Astrocyte (in vitro differentiated cells and primary cell): ENCODE measurements around the gene RNGTT. TPM values are rescaled to one million over a fixed set of nuclear protein-coding genes. Genes with fewer than 3 reads are reported as not detected.

Source experiments
- DNase-seq: peaks from one replicate; pipeline ENCODE4 v3.0.0-alpha.2; 2010; ENCODE audit warnings: low read depth
- FAIRE-seq: peaks from 2 replicates; lab custom pipeline; 2011; peaks lifted over from hg19 to GRCh38; lab: Jason Lieb, UNC
- H2AFZ ChIP-seq: 2 replicates; pipeline ENCODE4 v1.6.0; 2012; ENCODE audit warnings: low read depth, low read length, inconsistent platforms
- H3K27ac ChIP-seq: 2 replicates; pipeline ENCODE4 v1.5.1; 2011; ENCODE audit warnings: low read depth, low read length, inconsistent platforms
- H3K27me3 ChIP-seq: 2 replicates; pipeline ENCODE4 v1.6.0; 2011; ENCODE audit warnings: low read length, inconsistent platforms; ENCODE audit not compliant: insufficient read depth
- H3K36me3 ChIP-seq: 2 replicates; pipeline ENCODE4 v1.5.1; 2011; ENCODE audit warnings: low read length, inconsistent platforms; ENCODE audit not compliant: insufficient read depth
- H3K4me1 ChIP-seq: 2 replicates; pipeline ENCODE4 v1.5.1; 2011; ENCODE audit warnings: low read length, inconsistent platforms; ENCODE audit not compliant: insufficient read depth
- H3K4me2 ChIP-seq: 2 replicates; pipeline ENCODE4 v1.6.0; 2012; ENCODE audit warnings: low read length, inconsistent platforms
- H3K4me3 ChIP-seq: 2 replicates; pipeline ENCODE4 v1.5.1; 2011; ENCODE audit warnings: low read depth, mild to moderate bottlenecking, low read length, inconsistent platforms; ENCODE audit not compliant: insufficient read depth
- H3K79me2 ChIP-seq: 2 replicates; pipeline ENCODE4 v1.6.0; 2012; ENCODE audit warnings: mild to moderate bottlenecking, low read length, inconsistent platforms; ENCODE audit not compliant: insufficient read depth
- H3K9ac ChIP-seq: 2 replicates; pipeline ENCODE4 v1.6.0; 2012; ENCODE audit warnings: mild to moderate bottlenecking, low read length, inconsistent platforms
- H3K9me3 ChIP-seq: 2 replicates; pipeline ENCODE4 v1.5.1; 2012; ENCODE audit warnings: low read depth, mild to moderate bottlenecking, low read length, inconsistent platforms; ENCODE audit not compliant: insufficient read depth
- H4K20me1 ChIP-seq: 2 replicates; pipeline ENCODE4 v1.6.0; 2012; ENCODE audit warnings: low read length, inconsistent platforms; ENCODE audit not compliant: insufficient read depth
- H3K27ac Mint-ChIP-seq: one replicate; pipeline ENCODE4 v1.8.0; 2021; ENCODE audit warnings: mild to moderate bottlenecking, mixed read lengths; ENCODE audit not compliant: unreplicated experiment
- H3K27me3 Mint-ChIP-seq: one replicate; pipeline ENCODE4 v1.8.0; 2021; ENCODE audit warnings: low read depth, mixed read lengths; ENCODE audit not compliant: unreplicated experiment
- H3K36me3 Mint-ChIP-seq: one replicate; pipeline ENCODE4 v1.8.0; 2021; ENCODE audit warnings: low read depth, mixed read lengths; ENCODE audit not compliant: unreplicated experiment
- H3K4me1 Mint-ChIP-seq: one replicate; pipeline ENCODE4 v1.8.0; 2021; ENCODE audit warnings: low read depth, mixed read lengths; ENCODE audit not compliant: unreplicated experiment
- H3K4me3 Mint-ChIP-seq: one replicate; pipeline ENCODE4 v1.8.0; 2021; ENCODE audit warnings: mild to moderate bottlenecking, moderate library complexity, mixed read lengths; ENCODE audit not compliant: unreplicated experiment
- H3K9me3 Mint-ChIP-seq: one replicate; pipeline ENCODE4 v1.8.0; 2021; ENCODE audit warnings: mild to moderate bottlenecking, mixed read lengths; ENCODE audit not compliant: unreplicated experiment
- CTCF ChIP-seq: IDR thresholded peaks from 2 replicates; pipeline ENCODE4 v1.5.1; 2011; ENCODE audit warnings: low read depth, mild to moderate bottlenecking, inconsistent platforms, low read length, moderate library complexity; ENCODE audit not compliant: insufficient read depth
- EZH2 ChIP-seq: IDR thresholded peaks from 2 replicates; pipeline ENCODE4 v1.6.1; 2012; ENCODE audit warnings: mild to moderate bottlenecking, low read length, inconsistent platforms; ENCODE audit not compliant: insufficient read depth
- total RNA-seq: library from RNA; stranded (reverse); gene quantifications from 2 replicates; pipeline ENCODE4 v1.2.1, GENCODE V29; 2021

RNGTT gene
- total RNA-seq, 1 donor from 2014 or later, result 16.0 TPM

- peaks cover 4% of the 10 kb centered on the region for H3K9me3 Mint-ChIP-seq
- TF ChIP-seq EZH2, result no peak
- no peak for TF ChIP-seq CTCF
- no peaks in the 10 kb centered on the region for H3K36me3 Mint-ChIP-seq
- H3K27ac Mint-ChIP-seq, result no peak overlapping the region
- H4K20me1 ChIP-seq, result no peaks in the 10 kb centered on the region
- no peak overlapping the region for H3K9ac ChIP-seq
- no peak overlapping the region for H3K4me3 Mint-ChIP-seq
- no peaks in the 10 kb centered on the region for H3K36me3 ChIP-seq
- H3K9me3 ChIP-seq, result no peaks in the 10 kb centered on the region
- H3K79me2 ChIP-seq, result no peaks in the 10 kb centered on the region
- H2AFZ ChIP-seq, result no peak overlapping the region
- no peak overlapping the region for H3K4me2 ChIP-seq
- DNase-seq, result no peak
- no peaks in the 10 kb centered on the region for H3K27me3 ChIP-seq
- H3K27ac ChIP-seq, result no peak overlapping the region
- no peaks in the 10 kb centered on the region for H3K4me1 Mint-ChIP-seq
- H3K27me3 Mint-ChIP-seq, result peaks cover 3% of the 10 kb centered on the region
- H3K4me1 ChIP-seq, result no peaks in the 10 kb centered on the region
- H3K4me3 ChIP-seq, result no peak overlapping the region
- no peak for FAIRE-seq
These were observed 402.1 kb downstream of the RNGTT start for GRCh38 chr6:88561034-88561953.

Other genes with a start within 250 kb of the RNGTT start
- 93.2 and 95.9 TPM in 2 replicates for gene PNRC1, start 117.1 kb upstream of the RNGTT start, total RNA-seq
- gene SRSF12, start 154.5 kb upstream of the RNGTT start, total RNA-seq, result 7.0 and 9.2 TPM in 2 replicates
- 7.7 and 10.4 TPM in 2 replicates for gene PM20D2, start 182.4 kb upstream of the RNGTT start, total RNA-seq